Natural killer cell (primary cell): ENCODE data around the gene SEC23B. TPM values are rescaled to one million over a fixed set of nuclear protein-coding genes. Genes with fewer than 3 reads are reported as not detected.
A peak's percentile ranks its signal among the peaks of the same experiment; 100 is the strongest.

Experiments
- ATAC-seq, 3 donors: fragments of 150-1000 bp in 2 of 3; fragments of 200-7000 bp in 1 of 3; cut with Tn5 transposase; 1 replicate in 1 of 3; 2 replicates in 2 of 3; pipeline ENCODE4 v1.10.0; 2021; ENCODE audit warnings: mild to moderate bottlenecking in 2 of 3, moderate library complexity in 2 of 3
- DNase-seq, 2 donors: peaks; one replicate each; pipeline versions ENCODE4 v3.0.0 to v3.0.0-alpha.2; 2013 to 2021; ENCODE audit warnings: mixed read lengths in 1 of 2
- H3K27ac ChIP-seq: one replicate; pipeline ENCODE4 v1.5.1; 2013; ENCODE audit warnings: mild to moderate bottlenecking, low read length
- H3K27me3 ChIP-seq: one replicate; pipeline ENCODE4 v1.6.1; 2013; ENCODE audit warnings: low read length; ENCODE audit not compliant: control insufficient read depth, insufficient read depth
- H3K36me3 ChIP-seq: one replicate; pipeline ENCODE4 v1.6.1; 2013; ENCODE audit warnings: low read length; ENCODE audit not compliant: control insufficient read depth, insufficient read depth
- H3K4me1 ChIP-seq: one replicate; pipeline ENCODE4 v1.6.1; 2013; ENCODE audit warnings: low read length; ENCODE audit not compliant: control insufficient read depth, insufficient read depth
- H3K4me3 ChIP-seq: one replicate; pipeline ENCODE4 v1.5.1; 2013; ENCODE audit warnings: low read length
- H3K9me3 ChIP-seq: one replicate; pipeline ENCODE4 v1.6.1; 2013; ENCODE audit warnings: low read length; ENCODE audit not compliant: control insufficient read depth, insufficient read depth
- H3K27ac Mint-ChIP-seq, 2 donors: one replicate each; pipeline ENCODE4 v1.8.0; 2022; ENCODE audit warnings: mild to moderate bottlenecking in 2 of 2, mixed read lengths in 2 of 2, moderate library complexity in 1 of 2
- H3K27me3 Mint-ChIP-seq, 2 donors: one replicate each; pipeline ENCODE4 v1.8.0; 2022; ENCODE audit warnings: low read depth in 2 of 2, mixed read lengths in 2 of 2
- H3K36me3 Mint-ChIP-seq: one replicate; pipeline ENCODE4 v1.8.0; 2022; ENCODE audit warnings: mixed read lengths
- H3K4me1 Mint-ChIP-seq, 2 donors: one replicate each; pipeline ENCODE4 v1.8.0; 2022; ENCODE audit warnings: mixed read lengths in 2 of 2
- H3K4me3 Mint-ChIP-seq: one replicate; pipeline ENCODE4 v1.8.0; 2022; ENCODE audit warnings: mild to moderate bottlenecking, moderate library complexity, mixed read lengths
- H3K9me3 Mint-ChIP-seq, 2 donors: one replicate each; pipeline ENCODE4 v1.8.0; 2022; ENCODE audit warnings: mixed read lengths in 2 of 2
- WGBS: methylation state at CpG from one replicate; pipeline ENCODE4 v1.1.7; 2013; ENCODE audit warnings: missing lambda C conversion rate; ENCODE audit not compliant: insufficient coverage; 5-methylcytosine and 5-hydroxymethylcytosine counted together
- intact Hi-C: fragments of 100-400 bp; cut with micrococcal nuclease; formaldehyde crosslinking; loops from one replicate; pipeline ENCODE4 v1.14.2; 2022
- total RNA-seq, 4 donors: library from RNA; stranded (reverse); fragments of 120-200 nt in 1 of 4; gene quantifications; one replicate each; pipeline versions ENCODE4 v1.2.3 to v1.2.4, GENCODE V29; 2013 to 2022
- TF ChIP-seq, protein P1 (sequence below): fragments of 200-600 bp; IDR thresholded peaks from one replicate; pipeline ENCODE4 v1.8.0; 2022; ENCODE audit warnings: antibody characterized with exemption

The SEC23B gene
- total RNA-seq, 3 donors from 2014 or later (not counting 1 experiment from before 2014, with no cell fraction given): 58.2 to 68.8 (median 63.9) TPM

DNA sequence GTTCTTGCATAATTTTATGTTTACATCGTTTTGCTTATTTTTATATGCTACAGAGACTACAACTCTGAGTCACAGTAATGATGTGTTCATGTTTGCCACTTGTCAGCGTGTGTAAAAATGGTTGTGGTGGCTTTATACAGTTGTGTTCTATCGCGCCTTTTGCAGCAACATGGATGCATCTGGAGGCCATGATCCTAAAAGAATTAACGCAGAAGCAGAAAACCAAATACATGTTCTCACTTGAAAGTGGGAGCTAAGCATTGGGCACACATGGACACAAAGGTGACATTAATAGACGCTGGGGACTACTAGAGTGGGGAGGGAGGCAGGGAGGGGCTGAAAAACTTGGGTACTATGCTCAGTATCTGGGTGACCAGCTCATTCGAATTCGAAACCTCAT, 996 bp upstream of the SEC23B start:
- H3K9me3 Mint-ChIP-seq: no peaks in the 10 kb centered on the region
- no peak for DNase-seq
- peaks cover 38 to 42% of the 10 kb centered on the region in 2 donors for H3K4me1 Mint-ChIP-seq
- peak overlapping the region; percentile 100 for H3K27ac Mint-ChIP-seq
- H3K36me3 Mint-ChIP-seq: no peaks in the 10 kb centered on the region
- H3K4me3 Mint-ChIP-seq: peak overlapping the region; percentile 100
- peaks cover 18% of the 10 kb centered on the region for H3K4me1 ChIP-seq
- no peaks in the 10 kb centered on the region for H3K9me3 ChIP-seq
- H3K36me3 ChIP-seq: peaks cover 12% of the 10 kb centered on the region
- peaks cover 3% of the 10 kb centered on the region for H3K27me3 ChIP-seq
- no peak for ATAC-seq
- H3K4me3 ChIP-seq: peak overlapping the region; percentile 77
- peaks cover 14 to 19% of the 10 kb centered on the region in 2 donors for H3K27me3 Mint-ChIP-seq
- intact Hi-C loops: loop anchor here (1.0 to 10.0 kb wide), 8 partner anchors 39 to 1711 kb away; partner anchors contain the start of genes DTD1, DZANK1, KAT14 and MGME1
- peak overlapping the region; percentile 99 for H3K27ac ChIP-seq
- 83% methylated on average over 6 of the region's 8 CpGs for WGBS
- TF ChIP-seq, protein P1, sequence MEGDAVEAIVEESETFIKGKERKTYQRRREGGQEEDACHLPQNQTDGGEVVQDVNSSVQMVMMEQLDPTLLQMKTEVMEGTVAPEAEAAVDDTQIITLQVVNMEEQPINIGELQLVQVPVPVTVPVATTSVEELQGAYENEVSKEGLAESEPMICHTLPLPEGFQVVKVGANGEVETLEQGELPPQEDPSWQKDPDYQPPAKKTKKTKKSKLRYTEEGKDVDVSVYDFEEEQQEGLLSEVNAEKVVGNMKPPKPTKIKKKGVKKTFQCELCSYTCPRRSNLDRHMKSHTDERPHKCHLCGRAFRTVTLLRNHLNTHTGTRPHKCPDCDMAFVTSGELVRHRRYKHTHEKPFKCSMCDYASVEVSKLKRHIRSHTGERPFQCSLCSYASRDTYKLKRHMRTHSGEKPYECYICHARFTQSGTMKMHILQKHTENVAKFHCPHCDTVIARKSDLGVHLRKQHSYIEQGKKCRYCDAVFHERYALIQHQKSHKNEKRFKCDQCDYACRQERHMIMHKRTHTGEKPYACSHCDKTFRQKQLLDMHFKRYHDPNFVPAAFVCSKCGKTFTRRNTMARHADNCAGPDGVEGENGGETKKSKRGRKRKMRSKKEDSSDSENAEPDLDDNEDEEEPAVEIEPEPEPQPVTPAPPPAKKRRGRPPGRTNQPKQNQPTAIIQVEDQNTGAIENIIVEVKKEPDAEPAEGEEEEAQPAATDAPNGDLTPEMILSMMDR: no peak

DNA sequence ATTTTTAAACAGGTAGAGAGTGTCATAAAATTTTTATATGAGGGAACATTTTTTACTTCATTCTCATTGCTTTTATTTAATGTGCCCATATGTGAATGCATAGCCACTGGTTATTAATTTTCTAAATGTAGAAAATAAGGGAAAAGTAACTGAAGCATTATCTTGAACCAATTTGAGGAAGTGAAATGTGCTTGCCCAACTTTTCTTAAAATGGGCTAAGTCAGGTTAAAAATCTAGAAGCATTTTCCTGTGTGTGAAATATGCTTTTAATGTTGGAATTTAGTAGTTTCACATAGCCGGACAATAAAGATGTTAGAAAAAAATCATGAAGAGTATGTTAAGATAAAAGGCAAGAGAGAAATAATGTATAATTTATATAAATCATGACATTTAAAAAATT, 3.8 kb downstream of the SEC23B start:
- Histone ChIP-seq H3K27ac (no peak overlapping the region), H3K36me3 (peaks cover 32% of the 10 kb centered on the region), H3K4me3 (no peak overlapping the region), H3K27me3 (no peaks in the 10 kb centered on the region), H3K9me3 (no peaks in the 10 kb centered on the region), H3K4me1 (peaks cover 18% of the 10 kb centered on the region)
- no peaks in the 10 kb centered on the region for H3K9me3 Mint-ChIP-seq
- H3K36me3 Mint-ChIP-seq: no peaks in the 10 kb centered on the region
- no peaks in the 10 kb centered on the region for H3K27me3 Mint-ChIP-seq
- DNase-seq: no peak
- no CpG with 5 or more reads among the region's 1 CpG for WGBS
- ATAC-seq: no peak
- H3K4me3 Mint-ChIP-seq: no peak overlapping the region
- peak overlapping the region; percentile 40 to 65 for H3K27ac Mint-ChIP-seq
- peaks cover 55 to 64% of the 10 kb centered on the region in 2 donors for H3K4me1 Mint-ChIP-seq
- TF ChIP-seq, protein P1: no peak
- intact Hi-C loops: no loop called here

DNA sequence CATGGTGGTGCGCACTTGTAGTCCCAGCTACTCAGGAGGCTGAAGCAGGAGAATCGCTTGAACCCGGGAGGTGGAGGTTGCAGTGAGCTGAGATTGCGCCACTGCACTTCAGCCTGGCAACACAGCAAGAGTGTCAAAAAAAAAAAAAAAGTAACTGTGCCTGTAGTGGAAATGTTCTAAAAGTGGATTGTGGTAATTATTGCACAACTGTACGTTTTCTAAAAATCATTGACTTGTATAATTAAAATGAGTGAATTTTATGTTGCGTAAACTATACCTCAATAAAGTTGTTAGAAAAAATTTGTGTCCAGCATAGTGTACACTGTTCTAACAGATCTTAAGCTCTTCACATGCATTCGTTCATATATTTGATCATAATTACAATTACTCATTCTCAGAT, 5.5 kb downstream of the SEC23B start:
- H3K4me3 Mint-ChIP-seq: peak overlapping the region; percentile 65
- H3K36me3 ChIP-seq: peaks cover 32% of the 10 kb centered on the region
- peak overlapping the region; percentile 46 to 77 for H3K27ac Mint-ChIP-seq
- TF ChIP-seq, protein P1: no peak
- H3K36me3 Mint-ChIP-seq: no peaks in the 10 kb centered on the region
- WGBS: 84% methylated on average over 5 of the region's 7 CpGs
- ATAC-seq (peak in 2 of 3 donors; percentile 15 to 18), DNase-seq (no peak)
- peaks cover 8% of the 10 kb centered on the region for H3K4me1 ChIP-seq
- H3K4me3 ChIP-seq: no peak overlapping the region
- no peaks in the 10 kb centered on the region for H3K27me3 Mint-ChIP-seq
- H3K9me3 Mint-ChIP-seq: no peaks in the 10 kb centered on the region
- H3K4me1 Mint-ChIP-seq: peaks cover 38 to 48% of the 10 kb centered on the region in 2 donors
- no peaks in the 10 kb centered on the region for H3K27me3 ChIP-seq
- no peak overlapping the region for H3K27ac ChIP-seq
- H3K9me3 ChIP-seq: no peaks in the 10 kb centered on the region
- intact Hi-C loops: no loop called here

DNA sequence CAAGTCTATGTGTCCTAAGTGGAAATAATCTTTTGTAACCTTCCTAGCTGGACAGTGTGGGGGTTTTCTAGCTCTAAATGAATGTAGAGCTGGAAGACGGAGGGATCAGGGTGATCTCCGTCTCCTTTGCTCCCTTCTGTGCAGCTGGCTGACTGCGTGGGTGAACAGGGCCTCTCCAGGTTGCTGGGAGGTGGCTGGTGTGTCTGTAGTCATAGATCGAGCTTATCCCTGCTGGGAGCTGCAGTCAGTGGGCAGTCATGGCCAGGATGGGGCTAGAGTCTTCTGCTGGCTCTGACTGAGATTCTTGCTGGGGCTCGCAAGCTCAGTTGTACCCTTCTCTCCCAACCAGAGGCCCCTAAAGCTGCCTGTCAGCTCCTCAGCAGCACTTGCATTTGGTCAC, 6.4 kb downstream of the SEC23B start:
- peaks cover 29 to 40% of the 10 kb centered on the region in 2 donors for H3K4me1 Mint-ChIP-seq

More for the DNA sequence above, 6.4 kb downstream of the SEC23B start:
- no peaks in the 10 kb centered on the region for H3K9me3 ChIP-seq
- no peaks in the 10 kb centered on the region for H3K4me1 ChIP-seq
- H3K27ac ChIP-seq: no peak overlapping the region
- no peaks in the 10 kb centered on the region for H3K27me3 ChIP-seq
- H3K4me3 ChIP-seq: no peak overlapping the region
- TF ChIP-seq, protein P1: no peak
- Mint-ChIP-seq H3K9me3 (no peaks in the 10 kb centered on the region), H3K4me3 (no peak overlapping the region), H3K36me3 (no peaks in the 10 kb centered on the region), H3K27me3 (no peaks in the 10 kb centered on the region), H3K27ac (peak overlapping the region; percentile 46 to 77)
- no peak for ATAC-seq
- peaks cover 32% of the 10 kb centered on the region for H3K36me3 ChIP-seq
- 98% methylated on average over 5 of the region's 5 CpGs for WGBS
- intact Hi-C loops: no loop called here
- no peak for DNase-seq
